ENCODE results near the gene LGR6.
"Not testable (repeated sequence)": the region's sequence is repeated elsewhere in the genome, so short reads cannot be mapped to it uniquely, and the experiment has no call there.

LGR6 gene

DNA sequence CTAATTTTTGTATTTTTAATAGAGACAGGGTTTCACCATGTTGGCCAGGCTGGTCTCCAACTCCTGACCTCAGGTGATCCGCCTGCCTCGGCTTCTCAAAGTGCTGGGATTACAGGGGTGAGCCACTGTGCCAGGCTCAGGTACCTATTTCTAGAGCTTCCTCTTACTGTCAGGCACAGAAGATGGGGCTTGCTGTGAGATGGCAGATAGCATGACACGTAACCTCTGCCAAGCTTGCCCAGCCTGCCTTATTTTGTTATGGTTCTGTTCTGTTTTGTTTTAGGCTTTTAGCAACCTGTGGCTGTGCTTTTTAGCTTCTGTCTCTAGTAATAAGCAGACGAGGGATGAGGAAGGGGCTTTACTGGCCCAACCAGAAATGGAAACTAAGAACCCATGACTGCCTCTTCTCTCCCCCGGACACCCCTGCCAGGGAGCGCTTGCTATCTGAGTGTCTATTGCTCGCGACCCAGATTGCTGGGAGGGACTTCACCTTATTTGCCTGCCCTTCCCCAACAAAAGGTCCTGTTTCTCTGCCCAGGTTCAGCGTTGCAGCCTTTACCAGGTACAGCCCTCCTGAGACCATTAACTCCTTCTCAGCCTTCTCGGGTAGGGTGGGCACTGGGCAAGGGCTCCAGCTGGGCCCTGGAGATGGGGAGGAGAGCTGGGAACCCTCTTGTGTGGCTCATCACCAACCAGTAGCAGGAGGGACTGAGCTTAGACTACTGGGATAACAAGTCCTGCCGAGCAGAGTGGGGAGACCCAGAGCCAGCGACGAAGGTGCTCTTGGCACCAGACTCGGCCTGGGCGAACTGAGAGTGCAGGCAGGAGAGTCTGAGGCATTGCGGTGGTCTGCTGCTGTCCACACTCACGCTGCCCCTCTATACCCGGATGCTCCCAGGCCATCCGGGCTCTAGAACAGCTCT, 13.5 kb upstream of the LGR6 start:
- DNase-seq (ENCODE audit: low spot score): no peak

DNA sequence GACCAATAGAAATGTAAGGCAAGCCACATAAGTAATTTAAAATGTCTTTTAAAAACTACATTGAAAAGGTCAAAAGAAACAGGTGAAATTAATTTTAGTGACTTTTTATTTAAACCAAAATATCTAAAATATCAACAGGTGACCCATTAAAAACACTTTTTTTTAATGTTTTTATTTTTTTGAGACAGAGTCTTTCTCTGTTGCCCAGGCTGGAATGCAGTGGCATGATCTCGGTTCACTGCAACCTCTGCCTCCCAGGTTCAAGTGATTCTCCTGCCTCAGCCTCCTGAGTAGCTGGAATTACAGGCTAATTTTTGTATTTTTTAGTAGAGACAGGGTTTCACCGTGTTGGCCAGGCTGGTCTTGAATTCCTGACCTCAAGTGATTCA, 12.9 kb upstream of the LGR6 start:
- DNase-seq (ENCODE audit: low spot score): not testable (repeated sequence)

DNA sequence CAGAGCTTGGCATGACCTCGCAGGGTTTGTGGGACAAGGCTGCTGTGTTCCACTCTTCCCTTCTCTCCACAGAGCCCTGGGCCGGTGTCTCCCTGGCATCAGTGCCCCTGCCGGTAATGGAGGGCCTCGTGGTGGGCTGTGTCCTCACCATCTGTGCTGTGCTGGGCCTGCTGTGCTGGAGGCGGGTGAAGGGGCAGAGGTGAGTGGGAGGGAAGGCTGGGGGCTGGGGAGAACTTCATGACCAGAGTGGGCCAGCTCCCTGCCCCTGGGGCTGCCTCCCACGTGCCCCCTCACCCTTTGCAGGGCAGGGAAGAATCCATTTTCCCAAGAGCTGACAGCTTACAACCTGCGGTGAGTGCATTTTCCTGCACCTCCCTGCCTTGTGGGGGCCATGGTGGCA, 12.0 kb upstream of the LGR6 start:
- DNase-seq (ENCODE audit: low spot score): no peak

DNA sequence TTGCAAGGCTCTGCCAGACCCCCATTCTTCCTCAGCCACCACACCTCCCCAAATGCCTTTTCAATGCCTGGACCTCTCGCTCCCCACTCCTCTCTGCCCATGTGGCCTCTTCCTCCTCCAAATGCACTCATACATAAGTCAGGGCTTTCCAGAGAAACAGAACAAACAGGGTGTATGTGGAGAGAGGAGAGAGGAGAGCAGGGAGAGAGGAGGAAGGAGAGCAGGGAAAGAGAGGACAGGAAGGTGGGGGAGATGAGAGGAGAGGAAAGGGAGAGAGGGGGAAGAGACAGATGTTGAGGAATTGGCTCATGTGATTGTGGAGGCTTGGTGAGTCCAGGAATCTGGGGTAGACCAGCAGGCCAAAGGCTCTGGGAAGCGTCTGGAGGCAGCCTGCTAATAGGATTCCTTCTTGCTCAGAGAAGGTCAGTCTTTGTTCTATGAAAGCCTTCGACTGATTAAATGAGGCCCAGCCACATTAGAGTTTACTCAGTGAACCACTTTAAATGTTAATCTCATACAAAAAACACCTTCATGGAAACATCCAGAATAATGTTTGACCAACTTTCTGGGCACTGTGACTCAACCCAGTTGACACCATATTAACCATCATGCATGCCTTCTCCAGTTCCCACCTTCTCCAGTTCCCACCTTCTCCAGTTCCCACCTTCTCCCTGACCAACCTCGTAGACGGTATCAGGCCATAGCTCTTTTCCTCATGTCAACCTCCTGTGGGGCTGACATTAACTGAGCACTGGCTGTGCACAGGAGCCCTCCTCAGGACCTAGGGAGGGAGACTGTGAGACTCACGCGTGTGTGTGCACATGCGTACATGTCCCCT, 11.3 kb upstream of the LGR6 start:
- DNase-seq (ENCODE audit: low spot score): no peak

DNA sequence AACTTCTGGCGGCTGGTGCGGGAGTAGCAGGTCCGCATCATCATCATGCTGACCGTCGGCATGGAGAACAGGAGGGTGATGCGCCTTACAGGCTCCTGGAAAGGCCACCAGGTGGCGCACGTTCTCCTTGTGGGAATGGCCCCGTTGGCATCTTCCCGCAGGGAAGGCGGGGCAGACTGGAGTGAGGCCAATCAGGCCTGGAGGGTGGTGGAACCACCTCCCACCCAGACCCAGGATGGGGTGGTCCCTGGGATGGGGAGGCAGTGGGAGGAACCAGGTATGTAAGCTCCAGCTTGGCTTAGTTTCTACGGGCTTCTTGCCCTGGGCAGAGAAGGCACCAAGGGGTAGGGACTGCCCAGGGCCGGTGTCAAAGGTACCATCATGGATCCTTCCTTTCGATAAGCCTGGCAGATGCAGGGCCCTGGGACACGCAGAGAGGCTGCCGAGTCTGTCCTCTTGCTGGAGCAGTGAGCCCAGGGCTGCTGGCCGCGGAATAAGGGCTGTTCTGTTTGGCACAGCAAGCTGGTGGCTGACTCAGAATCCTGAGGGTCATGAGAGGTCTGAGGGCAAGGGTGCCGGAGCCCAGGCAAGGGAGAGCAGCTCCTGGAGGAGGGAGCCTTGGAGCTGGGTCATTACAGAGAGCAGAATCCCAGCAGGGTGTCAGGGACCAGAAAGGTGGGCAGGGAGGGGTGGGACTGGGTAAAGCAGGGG, 8.7 kb upstream of the LGR6 start:
- DNase-seq (ENCODE audit: low spot score): peak; percentile 82

DNA sequence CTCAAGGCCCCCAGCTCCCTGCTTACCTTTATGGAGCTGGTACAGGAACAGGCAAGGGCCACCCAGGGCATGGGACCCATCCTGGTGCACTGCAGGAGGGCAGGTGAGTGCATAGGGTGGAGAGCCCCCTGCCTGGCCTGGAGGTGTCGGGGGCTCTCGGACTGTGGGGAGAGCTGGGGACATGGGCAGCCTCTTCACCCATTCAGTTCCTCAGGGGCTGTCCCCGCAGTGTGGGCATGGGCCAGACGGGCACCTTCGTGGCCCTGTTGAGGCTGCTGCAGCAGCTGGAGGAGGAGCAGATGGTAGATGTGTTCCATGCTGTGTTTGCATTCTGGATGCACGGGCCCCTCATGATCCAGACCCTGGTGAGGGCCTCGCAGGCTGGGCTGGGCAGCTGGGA, 7.3 kb upstream of the LGR6 start:
- DNase-seq (ENCODE audit: low spot score): no peak

DNA sequence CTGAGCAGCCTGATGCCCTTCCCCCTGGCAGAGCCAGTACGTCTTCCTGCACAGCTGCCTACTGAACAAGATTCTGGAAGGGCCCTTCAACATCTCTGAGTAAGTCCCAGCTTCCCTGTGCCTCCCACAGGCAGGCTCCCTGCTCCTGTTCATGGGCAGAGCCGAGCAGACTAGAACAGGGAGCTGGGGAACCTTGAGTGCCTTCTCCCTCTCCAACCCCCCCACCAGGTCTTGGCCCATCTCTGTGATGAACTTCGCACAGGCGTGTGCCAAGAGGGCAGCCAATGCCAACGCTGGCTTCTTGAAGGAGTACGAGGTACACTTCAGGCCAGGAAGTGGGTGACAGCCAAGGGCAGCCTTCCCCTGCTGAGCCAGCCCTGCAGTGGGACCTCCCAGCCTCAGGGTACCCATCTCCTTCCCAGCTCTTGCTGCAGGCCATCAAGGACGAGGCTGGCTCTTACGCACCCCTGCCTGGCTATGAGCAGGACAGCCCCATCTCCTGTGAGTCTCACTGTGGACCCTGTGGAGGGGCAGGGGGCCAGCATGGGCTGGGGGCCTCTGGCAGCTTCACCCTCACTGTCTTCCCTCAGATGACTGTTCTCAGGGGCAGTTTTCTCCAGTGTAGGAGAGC, 6.4 kb upstream of the LGR6 start:
- no peak for DNase-seq (ENCODE audit: low spot score)

DNA sequence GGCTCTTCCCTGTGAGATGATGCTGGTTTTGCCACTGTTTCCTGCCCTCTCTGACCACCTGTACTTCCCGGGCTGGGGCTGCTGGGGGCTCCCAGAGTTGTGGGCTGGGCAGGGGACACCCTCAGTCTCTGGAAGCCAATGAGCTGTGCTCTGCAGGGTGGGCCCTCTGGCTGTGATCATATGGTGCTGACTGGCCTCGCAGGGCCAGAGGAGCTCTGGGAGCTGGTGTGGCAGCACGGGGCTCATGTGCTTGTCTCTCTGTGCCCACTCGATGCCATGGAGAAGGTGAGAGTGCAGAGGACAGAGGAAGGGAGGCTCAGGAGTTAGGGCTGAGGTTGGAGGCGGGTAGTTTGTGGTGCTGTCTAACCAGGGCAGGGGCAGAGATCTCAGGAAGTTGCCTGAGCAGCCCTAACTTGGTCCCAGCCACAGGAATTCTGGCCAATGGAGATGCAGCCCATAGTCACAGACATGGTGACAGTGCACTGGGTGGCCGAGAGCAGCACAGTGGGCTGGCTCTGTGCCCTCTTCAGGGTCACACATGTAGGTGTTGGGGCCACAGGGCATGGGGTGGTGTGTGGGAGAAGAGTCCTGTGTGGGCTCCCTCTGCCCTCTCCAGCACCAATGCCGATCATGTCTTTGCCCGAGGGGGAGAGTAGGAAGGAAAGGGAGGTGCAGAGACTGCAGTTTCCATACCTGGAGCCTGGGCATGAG, 5.7 kb upstream of the LGR6 start:
- DNase-seq (ENCODE audit: low spot score): no peak

DNA sequence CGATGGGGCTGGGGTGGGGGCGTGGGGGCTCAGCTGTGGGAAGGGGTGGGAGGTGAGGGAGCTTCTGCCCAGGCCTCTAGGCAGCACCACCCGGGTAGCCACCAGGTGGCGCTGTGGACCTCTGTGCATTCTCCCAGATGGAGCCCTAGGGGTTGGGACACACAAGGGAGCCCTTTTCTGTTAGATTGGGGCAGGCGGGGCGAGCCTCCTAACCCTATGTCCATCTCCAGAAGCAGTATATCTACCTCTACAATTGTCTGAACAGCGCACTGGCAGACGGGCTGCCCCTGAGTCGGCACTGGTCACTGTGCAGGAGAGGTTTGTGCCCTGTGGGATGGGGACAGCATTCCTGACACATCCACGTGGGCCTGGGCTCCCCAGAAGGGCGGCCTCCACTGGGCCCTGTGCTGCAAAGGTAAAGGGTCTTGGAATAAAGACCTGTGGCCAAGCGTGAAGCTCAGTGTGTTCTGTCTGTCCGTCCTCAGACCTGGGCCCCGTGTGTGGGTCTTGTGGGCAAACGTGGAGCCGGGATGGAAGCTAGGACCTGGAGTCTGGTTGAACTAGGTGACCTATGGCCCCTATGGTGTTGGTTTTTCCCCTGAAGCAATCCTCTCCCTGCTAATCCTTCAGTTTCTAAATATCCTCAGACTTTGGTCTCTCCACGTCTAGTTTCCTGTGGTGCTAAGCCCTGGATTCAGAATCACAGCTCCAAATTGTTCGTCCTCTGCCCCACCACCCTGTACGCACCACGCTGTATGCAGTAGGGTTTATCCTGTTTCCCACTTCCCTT, 4.4 kb upstream of the LGR6 start:
- DNase-seq (ENCODE audit: low spot score): peak; percentile 84

DNA sequence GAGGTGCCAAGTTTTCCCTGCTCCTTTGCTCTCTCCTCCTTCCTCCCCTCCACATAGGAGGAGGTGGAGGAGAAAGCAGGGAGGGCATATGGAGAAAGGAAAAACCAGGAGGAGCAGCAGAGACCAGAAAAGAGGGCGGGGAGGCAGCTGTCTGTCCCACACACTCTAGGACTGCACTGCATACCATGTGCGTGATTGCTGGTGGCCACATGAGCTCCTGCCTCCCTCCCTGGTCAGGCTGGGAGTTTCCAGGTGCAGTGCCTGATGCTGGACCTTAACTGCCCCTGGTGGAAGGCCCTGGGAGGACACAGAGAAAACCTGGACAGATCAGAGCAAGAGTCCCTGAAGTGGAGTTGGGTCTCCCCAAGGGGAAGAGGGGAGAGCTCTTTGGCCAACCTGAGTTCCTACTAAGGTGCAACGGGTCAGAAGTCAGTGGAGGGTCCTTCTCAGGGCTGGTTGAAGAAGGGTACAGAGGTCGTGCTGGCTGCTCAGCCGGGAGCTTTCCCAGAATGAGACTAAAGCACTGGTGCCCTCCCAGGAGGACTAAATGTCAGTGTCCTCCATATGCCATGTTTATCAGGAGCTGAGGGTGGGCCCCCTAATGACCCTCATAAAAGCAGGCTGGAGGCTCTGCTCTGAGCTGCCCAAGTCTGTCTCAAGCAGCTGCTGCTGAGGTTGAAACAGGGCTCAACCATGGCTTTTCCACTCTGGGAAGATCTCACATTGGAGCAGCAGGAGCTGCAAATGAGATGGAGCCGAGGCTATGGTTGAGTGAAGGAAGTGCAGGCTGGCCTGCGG, 3.5 kb upstream of the LGR6 start:
- DNase-seq (ENCODE audit: low spot score): peak; percentile 53

DNA sequence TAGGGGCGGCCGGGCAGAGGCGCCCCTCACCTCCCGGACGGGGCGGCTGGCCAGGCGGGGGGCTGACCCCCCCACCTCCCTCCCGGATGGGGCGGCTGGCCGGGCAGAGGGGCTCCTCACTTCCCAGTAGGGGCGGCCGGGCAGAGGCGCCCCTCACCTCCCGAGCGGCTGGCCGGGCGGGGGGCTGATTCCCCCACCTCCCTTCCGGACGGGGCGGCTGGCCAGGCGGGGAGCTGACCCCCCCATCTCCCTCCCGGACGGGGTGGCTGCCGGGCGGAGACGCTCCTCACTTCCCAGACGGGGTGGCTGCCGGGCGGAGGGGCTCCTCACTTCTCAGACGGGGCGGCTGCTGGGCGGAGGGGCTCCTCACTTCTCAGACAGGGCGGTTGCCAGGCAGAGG, 2.2 kb upstream of the LGR6 start:
- DNase-seq (ENCODE audit: low spot score): not testable (repeated sequence)

DNA sequence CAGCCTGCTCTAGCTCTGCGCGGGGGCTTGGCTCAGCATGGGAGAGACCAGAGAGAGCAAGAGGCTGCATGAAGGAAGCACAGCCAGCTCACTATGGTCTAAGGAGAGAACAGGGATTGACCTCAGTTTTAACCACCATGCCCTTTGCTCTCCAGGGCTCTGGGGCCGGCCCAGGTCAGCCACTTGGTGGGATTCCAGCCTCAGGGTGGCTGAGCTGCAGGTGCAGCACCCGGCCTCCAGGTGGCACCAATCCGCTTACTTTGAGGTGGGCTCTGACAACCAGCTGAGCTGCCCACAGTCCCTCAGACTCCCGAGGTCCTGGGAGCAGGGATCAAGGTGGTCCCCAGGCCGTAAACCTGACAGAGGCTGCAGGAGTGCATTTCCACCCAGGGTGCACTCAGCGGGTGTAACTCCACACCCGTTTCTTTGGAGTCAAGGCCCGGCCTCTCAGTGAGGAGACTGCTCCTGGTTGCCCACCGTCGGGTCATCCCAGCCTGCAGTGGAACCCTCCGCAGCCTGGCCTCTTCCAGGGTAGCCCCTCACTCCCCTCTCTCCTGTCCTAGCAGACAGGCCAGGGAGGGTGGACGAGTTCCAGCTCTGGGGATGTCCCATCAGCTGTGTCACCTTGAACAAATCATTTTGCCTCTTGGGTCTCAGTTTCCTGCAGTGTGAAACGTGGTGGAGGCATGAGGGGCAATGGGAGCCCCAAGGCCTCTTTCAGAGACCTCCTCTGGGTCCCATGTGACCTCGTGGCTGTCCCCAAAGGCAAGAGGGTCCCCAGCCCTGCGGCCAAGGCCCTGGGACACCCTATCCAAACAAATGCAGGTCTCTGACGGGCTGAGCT, 607 bp upstream of the LGR6 start:
- peak; percentile 88 for DNase-seq (ENCODE audit: low spot score)

DNA sequence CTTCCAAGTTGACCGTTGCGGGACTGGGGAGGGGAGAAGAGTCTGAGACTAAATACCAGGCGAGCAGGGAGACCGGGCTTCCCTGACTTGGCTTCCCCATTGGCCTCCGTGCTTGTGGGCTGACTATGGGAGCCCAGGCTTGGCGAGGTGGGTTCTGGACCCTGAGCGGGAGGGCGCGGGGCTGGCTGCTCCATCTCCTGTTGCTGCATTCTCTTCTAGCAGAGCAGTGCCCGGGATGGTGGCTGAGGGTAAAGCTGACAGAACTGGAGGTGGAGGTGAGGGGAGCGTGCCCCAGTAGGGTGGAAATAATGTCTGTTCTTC, 689 bp downstream of the LGR6 start:
- no peak for DNase-seq (ENCODE audit: low spot score)

DNA sequence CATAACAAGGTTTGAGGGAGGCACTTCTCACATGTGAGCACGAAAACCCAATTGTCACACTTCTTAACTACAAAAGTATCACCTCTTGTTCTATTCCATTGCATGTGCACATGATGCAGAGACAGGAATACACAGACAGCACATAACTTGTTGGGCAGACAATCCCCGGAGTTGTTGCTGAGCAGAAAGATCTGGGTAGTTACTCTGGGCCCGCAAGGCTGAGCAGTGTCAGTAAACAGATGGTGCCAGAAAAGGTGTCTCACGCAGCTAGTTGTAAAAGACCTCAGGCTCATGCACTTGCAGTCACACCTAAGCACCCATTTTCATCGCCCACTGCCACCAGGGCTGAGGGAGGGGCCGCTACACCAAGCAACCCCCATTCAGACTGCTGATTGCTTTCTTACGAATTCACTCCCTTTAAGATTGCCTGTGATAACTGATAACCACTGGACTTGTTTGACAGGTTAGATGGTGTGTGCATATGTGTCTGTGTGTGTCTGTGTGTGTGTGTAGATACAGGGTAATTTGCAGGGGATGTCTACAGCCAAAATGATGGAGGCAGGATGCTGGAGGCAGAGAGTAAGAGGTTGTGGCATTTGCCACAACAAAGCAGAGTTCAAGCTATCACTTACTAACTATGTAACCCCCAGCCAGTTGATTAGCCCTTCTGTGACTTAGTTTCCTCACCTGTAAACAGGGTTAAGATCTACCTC, 4.2 kb downstream of the LGR6 start:
- DNase-seq (ENCODE audit: low spot score): no peak

DNA sequence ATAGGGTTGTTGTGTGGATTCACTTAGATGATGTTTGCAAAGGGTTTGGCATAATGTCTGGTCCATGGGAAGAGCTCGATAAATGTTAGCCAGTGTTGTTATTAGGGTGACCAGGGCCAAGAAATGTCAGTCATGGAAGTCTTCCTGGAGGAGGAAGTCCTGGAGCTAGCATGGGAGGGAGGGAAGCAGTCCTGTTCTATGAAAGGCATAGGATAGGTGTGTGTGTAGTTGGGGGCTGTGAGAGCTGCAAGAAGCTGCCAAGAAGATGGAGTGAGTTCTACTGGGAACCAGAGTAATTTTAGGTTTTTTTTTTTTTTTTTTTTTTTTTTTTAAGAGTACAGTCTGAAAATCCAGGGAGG, 4.7 kb downstream of the LGR6 start:
- no peak for DNase-seq (ENCODE audit: low spot score)

DNA sequence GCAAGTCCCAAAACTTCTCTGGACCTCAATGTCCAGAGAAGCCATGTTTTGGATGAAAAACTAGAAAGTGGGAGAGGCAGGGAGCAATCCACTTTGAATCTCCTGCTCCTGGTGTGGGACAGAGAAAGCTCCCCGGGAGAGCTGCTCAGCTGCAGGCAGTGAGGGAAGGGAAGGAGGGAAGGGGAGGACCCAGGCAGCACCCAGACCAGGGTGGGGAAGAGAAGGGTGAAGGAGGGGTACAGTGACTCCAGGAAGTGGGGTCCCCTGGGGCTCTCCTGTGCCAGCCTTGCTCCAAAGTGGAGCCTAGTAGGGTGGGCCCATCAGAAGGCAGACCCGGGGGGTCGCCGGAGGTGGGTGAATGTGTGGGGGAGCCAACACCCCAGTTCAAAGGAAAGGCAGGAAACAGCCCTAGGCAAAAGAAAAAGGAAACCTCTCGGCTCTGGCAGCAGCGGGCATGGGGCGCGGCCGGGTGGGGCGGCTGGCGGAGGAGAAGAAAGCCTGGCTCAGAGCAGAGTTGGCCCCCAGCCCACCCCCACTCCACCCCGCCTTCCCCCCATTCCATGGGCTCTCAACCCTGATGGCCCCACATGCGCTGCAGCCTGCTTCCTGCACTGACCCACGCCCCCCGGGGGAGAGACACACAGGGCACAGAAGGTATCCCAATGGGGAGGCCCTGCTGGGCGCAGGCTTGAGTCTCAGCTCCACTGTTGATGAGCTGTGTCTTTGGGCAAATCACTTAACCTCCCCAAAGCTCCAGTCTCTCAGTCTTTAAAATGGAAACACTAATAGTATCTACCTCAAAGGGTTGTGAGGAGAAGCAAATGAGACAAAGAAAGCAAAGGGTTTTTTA, 5.7 kb downstream of the LGR6 start:
- DNase-seq (ENCODE audit: low spot score): no peak

DNA sequence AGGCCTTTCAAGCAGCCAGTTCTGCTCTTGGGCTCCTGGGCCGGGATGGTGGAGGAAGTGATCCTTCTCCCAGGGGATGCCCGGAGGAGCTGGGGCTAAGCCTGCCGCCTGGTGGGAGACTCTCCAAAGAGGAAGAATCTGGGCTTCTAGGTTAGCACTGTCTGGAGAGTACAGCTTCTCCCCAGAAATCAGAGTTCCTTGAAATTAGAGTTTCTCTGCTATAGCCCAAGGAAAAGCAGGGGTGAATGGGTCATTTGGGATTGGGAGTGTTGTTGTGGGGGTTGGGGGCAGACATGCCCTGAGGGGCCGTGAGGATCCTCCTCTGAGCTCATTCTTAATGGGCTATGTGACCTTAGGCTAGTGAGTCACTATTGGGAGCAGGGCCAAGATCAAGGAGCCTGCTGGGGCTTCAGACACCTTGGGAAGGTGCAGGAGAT, 6.5 kb downstream of the LGR6 start:
- DNase-seq (ENCODE audit: low spot score): no peak

All from HuH-7 (cell line).